ENCODE results near the gene NGLY1. TPM values are rescaled to one million over a fixed set of nuclear protein-coding genes. Genes with fewer than 3 reads are reported as not detected.

Gene NGLY1
- total and polyA plus RNA-seq, 7 experiments from 2014 or later: 39.7 to 84.1 (median 66.2) TPM

DNA sequence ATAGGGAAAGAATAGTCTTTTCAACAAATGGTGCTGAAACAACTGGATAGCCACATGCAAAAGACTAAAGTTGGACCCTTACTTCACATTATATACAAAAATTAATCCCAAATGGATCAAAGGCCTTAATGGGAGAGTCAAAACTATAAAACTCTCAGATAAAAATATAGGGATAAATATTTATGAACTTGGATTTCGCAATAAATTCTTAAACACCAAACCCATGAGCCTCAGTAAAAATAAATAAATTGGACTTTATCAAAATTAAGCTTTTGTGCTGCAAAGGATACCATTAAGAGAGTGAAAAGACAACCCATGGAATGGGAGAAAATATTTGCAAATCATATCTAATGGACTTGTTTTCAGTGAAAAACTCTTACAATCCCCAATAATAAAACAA is 99.8 kb downstream of the NGLY1 start:
- peaks cover 0 to 10% (median 0%) of the 10 kb centered on the region in 5 donors for H3K36me3 Mint-ChIP-seq
- no peaks in the 10 kb centered on the region for H3K36me3 ChIP-seq (ENCODE audit: control insufficient read depth in 2 of 3, insufficient read depth in 3 of 3, low read length in 3 of 3)
- H3K27me3 ChIP-seq (ENCODE audit: control insufficient read depth in 2 of 2, insufficient read depth in 2 of 2, low read length in 2 of 2): no peaks in the 10 kb centered on the region
- H3K4me1 ChIP-seq (ENCODE audit: control insufficient read depth in 2 of 2, insufficient read depth in 2 of 2, low read length in 2 of 2): no peaks in the 10 kb centered on the region
- ChIA-PET POLR2A (no interaction called here), CTCF (no interaction called here)
- ATAC-seq (no peak), DNase-seq (no peak)
- no peak overlapping the region for H3K27ac ChIP-seq (ENCODE audit: low read depth, low read length)
- no peak overlapping the region for H3K4me3 ChIP-seq (ENCODE audit: low read length)
- no peak overlapping the region for H3K4me3 Mint-ChIP-seq
- H3K9me3 ChIP-seq (ENCODE audit: control insufficient read depth in 2 of 3, low read length in 3 of 3): no peaks in the 10 kb centered on the region
- intact Hi-C loops (cut with micrococcal nuclease): no loop called here
- peaks cover 0 to 6% (median 0%) of the 10 kb centered on the region in 7 donors for H3K4me1 Mint-ChIP-seq
- peaks cover 0 to 2% (median 0%) of the 10 kb centered on the region in 11 donors for H3K9me3 Mint-ChIP-seq
- no peak overlapping the region for H3K27ac Mint-ChIP-seq
- H3K27me3 Mint-ChIP-seq: peaks cover 0 to 9% (median 4%) of the 10 kb centered on the region in 5 donors

GRCh38 chr3:25679642-25680302 is 103.5 kb downstream of the NGLY1 start:
- Mint-ChIP-seq H3K27ac (no peak overlapping the region), H3K27me3 (peaks cover 0 to 11% (median 0%) of the 10 kb centered on the region in 5 donors), H3K9me3 (peaks cover 0 to 1% (median 0%) of the 10 kb centered on the region in 11 donors), H3K4me3 (no peak overlapping the region), H3K4me1 (peaks cover 0 to 4% (median 0%) of the 10 kb centered on the region in 7 donors), H3K36me3 (peaks cover 0 to 10% (median 0%) of the 10 kb centered on the region in 5 donors)
- CTCF ChIA-PET: no interaction called here
- Histone ChIP-seq H3K27ac (ENCODE audit: low read depth, low read length) (no peak overlapping the region), H3K36me3 (ENCODE audit: control insufficient read depth in 2 of 3, insufficient read depth in 3 of 3, low read length in 3 of 3) (no peaks in the 10 kb centered on the region), H3K4me1 (ENCODE audit: control insufficient read depth in 2 of 2, insufficient read depth in 2 of 2, low read length in 2 of 2) (no peaks in the 10 kb centered on the region), H3K27me3 (ENCODE audit: control insufficient read depth in 2 of 2, insufficient read depth in 2 of 2, low read length in 2 of 2) (no peaks in the 10 kb centered on the region), H3K4me3 (ENCODE audit: low read length) (no peak overlapping the region), H3K9me3 (ENCODE audit: control insufficient read depth in 2 of 3, low read length in 3 of 3) (no peaks in the 10 kb centered on the region)
- intact Hi-C loops (cut with micrococcal nuclease): no loop called here
- DNase-seq (no peak), ATAC-seq (no peak)
- POLR2A ChIA-PET: no interaction called here

DNA sequence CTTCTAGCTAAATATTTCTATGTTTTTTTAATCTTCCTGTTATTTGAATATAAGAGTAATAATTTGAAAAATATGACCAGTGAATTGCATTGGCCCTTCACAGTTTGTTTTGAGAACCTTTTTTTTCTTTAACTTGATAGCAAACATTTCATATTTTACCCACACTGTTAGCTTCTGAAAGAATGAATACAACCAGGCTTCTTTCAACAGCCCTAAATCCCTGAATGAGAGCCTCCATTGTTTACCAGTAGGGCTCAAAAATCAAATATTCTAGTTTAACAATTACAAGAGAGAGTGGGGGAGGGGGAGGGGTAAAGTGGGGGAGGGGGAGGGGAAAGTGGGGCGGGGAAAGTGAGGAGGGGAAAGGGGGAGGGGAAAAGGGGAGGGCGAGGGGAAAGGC is 104.1 kb downstream of the NGLY1 start:
- Mint-ChIP-seq H3K27me3 (peaks cover 0 to 10% (median 0%) of the 10 kb centered on the region in 5 donors), H3K27ac (no peak overlapping the region), H3K9me3 (no peaks in the 10 kb centered on the region), H3K4me3 (no peak overlapping the region), H3K4me1 (peaks cover 0 to 4% (median 0%) of the 10 kb centered on the region in 7 donors), H3K36me3 (peaks cover 0 to 10% (median 0%) of the 10 kb centered on the region in 5 donors)
- H3K4me3 ChIP-seq (ENCODE audit: low read length): no peak overlapping the region
- H3K27ac ChIP-seq (ENCODE audit: low read depth, low read length): no peak overlapping the region
- POLR2A ChIA-PET: no interaction called here
- H3K4me1 ChIP-seq (ENCODE audit: control insufficient read depth in 2 of 2, insufficient read depth in 2 of 2, low read length in 2 of 2): no peaks in the 10 kb centered on the region
- DNase-seq (no peak), ATAC-seq (no peak)
- no peaks in the 10 kb centered on the region for H3K36me3 ChIP-seq (ENCODE audit: control insufficient read depth in 2 of 3, insufficient read depth in 3 of 3, low read length in 3 of 3)
- no peaks in the 10 kb centered on the region for H3K27me3 ChIP-seq (ENCODE audit: control insufficient read depth in 2 of 2, insufficient read depth in 2 of 2, low read length in 2 of 2)
- CTCF ChIA-PET: no interaction called here
- intact Hi-C loops (cut with micrococcal nuclease): no loop called here
- H3K9me3 ChIP-seq (ENCODE audit: control insufficient read depth in 2 of 3, low read length in 3 of 3): no peaks in the 10 kb centered on the region

- Histone ChIP-seq H3K4me3 (ENCODE audit: low read length) (no peak overlapping the region), H3K36me3 (ENCODE audit: control insufficient read depth in 2 of 3, insufficient read depth in 3 of 3, low read length in 3 of 3) (no peaks in the 10 kb centered on the region), H3K9me3 (ENCODE audit: control insufficient read depth in 2 of 3, low read length in 3 of 3) (no peaks in the 10 kb centered on the region), H3K4me1 (ENCODE audit: control insufficient read depth in 2 of 2, insufficient read depth in 2 of 2, low read length in 2 of 2) (no peaks in the 10 kb centered on the region), H3K27me3 (ENCODE audit: control insufficient read depth in 2 of 2, insufficient read depth in 2 of 2, low read length in 2 of 2) (no peaks in the 10 kb centered on the region), H3K27ac (ENCODE audit: low read depth, low read length) (no peak overlapping the region)
- peaks cover 0 to 10% (median 0%) of the 10 kb centered on the region in 5 donors for H3K36me3 Mint-ChIP-seq
- H3K27me3 Mint-ChIP-seq: peaks cover 0 to 10% (median 0%) of the 10 kb centered on the region in 5 donors
- intact Hi-C loops (cut with micrococcal nuclease): no loop called here
- ChIA-PET CTCF (no interaction called here), POLR2A (no interaction called here)
- DNase-seq: no peak
- H3K27ac Mint-ChIP-seq: no peak overlapping the region
- no peaks in the 10 kb centered on the region for H3K9me3 Mint-ChIP-seq
- ATAC-seq: no peak
- peaks cover 0 to 4% (median 0%) of the 10 kb centered on the region in 7 donors for H3K4me1 Mint-ChIP-seq
- no peak overlapping the region for H3K4me3 Mint-ChIP-seq
Observed at GRCh38 chr3:25678581-25678980, 104.7 kb downstream of the NGLY1 start.

GRCh38 chr3:25677121-25677520 is 106.1 kb downstream of the NGLY1 start:
- H3K4me3 ChIP-seq (ENCODE audit: low read length): no peak overlapping the region
- intact Hi-C loops (cut with micrococcal nuclease): no loop called here
- DNase-seq (no peak), ATAC-seq (no peak)
- no peaks in the 10 kb centered on the region for H3K9me3 ChIP-seq (ENCODE audit: control insufficient read depth in 2 of 3, low read length in 3 of 3)
- Mint-ChIP-seq H3K36me3 (peaks cover 0 to 8% (median 2%) of the 10 kb centered on the region in 5 donors), H3K9me3 (no peaks in the 10 kb centered on the region), H3K4me3 (no peak overlapping the region), H3K27me3 (peaks cover 0 to 10% (median 0%) of the 10 kb centered on the region in 5 donors), H3K27ac (no peak overlapping the region), H3K4me1 (peaks cover 0 to 4% (median 0%) of the 10 kb centered on the region in 7 donors)
- ChIA-PET CTCF (no interaction called here), POLR2A (interaction anchor here (1.4 kb wide), 1 partner anchor 10 kb away, joined by 5 read pairs; no protein-coding TSS in a partner anchor)
- no peaks in the 10 kb centered on the region for H3K27me3 ChIP-seq (ENCODE audit: control insufficient read depth in 2 of 2, insufficient read depth in 2 of 2, low read length in 2 of 2)
- no peaks in the 10 kb centered on the region for H3K36me3 ChIP-seq (ENCODE audit: control insufficient read depth in 2 of 3, insufficient read depth in 3 of 3, low read length in 3 of 3)
- no peaks in the 10 kb centered on the region for H3K4me1 ChIP-seq (ENCODE audit: control insufficient read depth in 2 of 2, insufficient read depth in 2 of 2, low read length in 2 of 2)
- H3K27ac ChIP-seq (ENCODE audit: low read depth, low read length): no peak overlapping the region

DNA sequence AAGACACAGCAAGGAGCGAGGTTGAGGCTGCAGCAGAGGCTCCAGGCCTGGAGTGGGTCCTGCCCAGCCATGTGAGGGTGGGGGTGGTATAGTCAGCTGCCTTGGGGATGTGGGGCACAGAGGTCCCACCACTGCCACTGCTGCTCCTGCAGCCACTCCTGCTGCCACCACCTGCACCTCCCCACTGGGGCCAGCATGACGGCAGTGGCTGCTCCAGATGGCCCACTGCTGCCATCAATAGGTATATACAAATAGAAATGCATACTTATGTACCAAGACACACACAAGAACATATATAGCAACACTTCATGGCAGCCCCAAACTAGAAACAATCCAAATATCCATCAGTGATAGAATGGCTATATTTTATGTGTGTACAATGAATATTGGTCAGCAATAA is 108.6 kb downstream of the NGLY1 start:
- CTCF ChIA-PET: no interaction called here
- H3K9me3 ChIP-seq (ENCODE audit: control insufficient read depth in 2 of 3, low read length in 3 of 3): no peaks in the 10 kb centered on the region
- ATAC-seq: no peak
- H3K27ac Mint-ChIP-seq: no peak overlapping the region
- no peak overlapping the region for H3K27ac ChIP-seq (ENCODE audit: low read depth, low read length)
- POLR2A ChIA-PET: no interaction called here
- H3K4me3 Mint-ChIP-seq: no peak overlapping the region
- peaks cover 0 to 10% (median 0%) of the 10 kb centered on the region in 5 donors for H3K27me3 Mint-ChIP-seq
- H3K27me3 ChIP-seq (ENCODE audit: control insufficient read depth in 2 of 2, insufficient read depth in 2 of 2, low read length in 2 of 2): no peaks in the 10 kb centered on the region
- DNase-seq: no peak
- H3K4me3 ChIP-seq (ENCODE audit: low read length): no peak overlapping the region
- no peaks in the 10 kb centered on the region for H3K4me1 ChIP-seq (ENCODE audit: control insufficient read depth in 2 of 2, insufficient read depth in 2 of 2, low read length in 2 of 2)
- no peaks in the 10 kb centered on the region for H3K9me3 Mint-ChIP-seq
- H3K36me3 Mint-ChIP-seq: peaks cover 0 to 5% (median 0%) of the 10 kb centered on the region in 5 donors
- H3K4me1 Mint-ChIP-seq: peaks cover 0 to under 1% (median 0%) of the 10 kb centered on the region in 7 donors
- no peaks in the 10 kb centered on the region for H3K36me3 ChIP-seq (ENCODE audit: control insufficient read depth in 2 of 3, insufficient read depth in 3 of 3, low read length in 3 of 3)
- intact Hi-C loops (cut with micrococcal nuclease): no loop called here

DNA sequence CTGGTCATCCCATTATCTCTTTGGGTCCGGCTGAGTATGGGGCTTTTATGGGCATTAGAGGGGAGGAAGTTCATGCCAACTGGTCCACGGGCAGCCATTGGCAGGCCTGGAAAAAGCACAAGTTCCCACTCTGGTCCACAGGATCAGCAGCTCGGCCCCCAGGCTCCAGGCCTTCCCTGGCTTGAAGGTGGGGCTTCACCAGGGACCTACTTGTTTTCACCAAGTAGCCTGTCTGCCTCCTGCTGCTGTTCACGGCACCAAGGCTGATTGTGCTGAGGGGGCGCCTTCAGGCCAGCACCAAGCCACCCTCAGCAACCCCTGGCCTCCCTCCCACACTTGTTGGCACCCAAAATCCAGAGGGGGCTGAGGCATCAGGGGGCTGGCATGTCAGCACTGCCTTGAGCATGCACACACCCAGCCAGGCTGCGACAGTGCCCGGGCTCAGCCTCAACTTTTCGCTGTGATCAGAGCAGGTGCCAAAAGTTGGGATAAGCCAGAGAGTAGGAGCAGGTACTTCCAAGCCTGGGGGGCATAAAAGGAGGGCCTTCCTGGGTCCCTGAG is 109.4 kb downstream of the NGLY1 start:
- Histone ChIP-seq H3K4me1 (ENCODE audit: control insufficient read depth in 2 of 2, insufficient read depth in 2 of 2, low read length in 2 of 2) (no peaks in the 10 kb centered on the region), H3K27ac (ENCODE audit: low read depth, low read length) (no peak overlapping the region), H3K4me3 (ENCODE audit: low read length) (no peak overlapping the region), H3K27me3 (ENCODE audit: control insufficient read depth in 2 of 2, insufficient read depth in 2 of 2, low read length in 2 of 2) (no peaks in the 10 kb centered on the region), H3K9me3 (ENCODE audit: control insufficient read depth in 2 of 3, low read length in 3 of 3) (no peaks in the 10 kb centered on the region), H3K36me3 (ENCODE audit: control insufficient read depth in 2 of 3, insufficient read depth in 3 of 3, low read length in 3 of 3) (no peaks in the 10 kb centered on the region)
- no peak overlapping the region for H3K4me3 Mint-ChIP-seq
- ChIA-PET CTCF (interaction anchor here (1.3 kb wide), 1 partner anchor 26 kb away, joined by 3 read pairs; no protein-coding TSS in a partner anchor), POLR2A (no interaction called here)
- intact Hi-C loops (cut with micrococcal nuclease): no loop called here
- peaks cover 0 to 10% (median 0%) of the 10 kb centered on the region in 5 donors for H3K27me3 Mint-ChIP-seq
- H3K9me3 Mint-ChIP-seq: no peaks in the 10 kb centered on the region
- no peak for ATAC-seq
- H3K4me1 Mint-ChIP-seq: no peaks in the 10 kb centered on the region
- peaks cover 0 to 5% (median 0%) of the 10 kb centered on the region in 5 donors for H3K36me3 Mint-ChIP-seq
- no peak overlapping the region for H3K27ac Mint-ChIP-seq
- DNase-seq: no peak
